Stimulated activated CD4-positive, alpha-beta T cell treated with anti-CD3 and anti-CD28 coated beads, Interleukin-12 subunit alpha, Interleukin-12 subunit beta, amount 100 ng/mL, for 4 hours (primary cell): ENCODE measurements around the gene IL1RAPL2.

ENCODE experiments used
- DNase-seq: peaks from one replicate; pipeline ENCODE4 v3.0.0-alpha.2; 2020

Gene IL1RAPL2

DNA sequence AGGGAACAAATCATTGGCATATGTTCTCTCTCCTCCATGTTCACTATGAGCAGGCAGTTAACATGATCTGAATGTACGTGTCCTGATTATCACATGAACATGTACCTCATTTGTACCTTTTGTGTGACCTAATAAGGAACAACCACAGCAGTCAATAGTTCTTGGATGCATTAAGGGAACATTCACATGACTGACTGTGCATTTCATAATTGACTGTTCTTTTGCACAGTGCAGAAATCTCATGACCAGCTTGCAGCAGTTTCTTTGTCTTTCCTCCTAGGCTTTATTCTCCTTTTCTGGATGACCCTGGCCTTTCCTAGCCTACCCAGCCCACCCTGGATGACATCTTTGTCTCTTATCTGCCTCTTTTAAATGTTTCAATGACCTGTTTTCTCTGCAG lies 711.1 kb downstream of the IL1RAPL2 start:
- no peak for DNase-seq

GRCh38 chrX:105282077-105282476 lies 716.1 kb downstream of the IL1RAPL2 start:
- DNase-seq, result no peak

DNA sequence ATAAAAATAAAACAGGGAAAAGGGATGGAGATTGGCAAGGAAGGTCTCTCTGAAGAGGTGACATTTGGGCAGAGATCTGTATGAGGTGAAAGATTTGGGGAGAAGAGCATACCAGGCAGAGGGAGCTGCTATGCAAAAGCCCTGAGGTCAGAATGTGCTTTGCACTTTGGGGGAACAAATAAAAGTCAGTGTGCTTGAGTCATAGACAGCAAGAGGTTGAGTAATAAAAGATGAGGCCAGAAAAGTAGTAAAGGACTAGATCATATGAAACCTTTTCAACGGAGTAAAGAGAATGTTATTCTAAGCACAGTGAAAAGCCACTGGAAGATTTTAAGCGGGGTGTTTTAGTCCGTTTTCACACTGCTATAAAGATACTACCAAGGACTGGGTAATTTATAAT lies 731.0 kb downstream of the IL1RAPL2 start:
- DNase-seq, result no peak

DNA sequence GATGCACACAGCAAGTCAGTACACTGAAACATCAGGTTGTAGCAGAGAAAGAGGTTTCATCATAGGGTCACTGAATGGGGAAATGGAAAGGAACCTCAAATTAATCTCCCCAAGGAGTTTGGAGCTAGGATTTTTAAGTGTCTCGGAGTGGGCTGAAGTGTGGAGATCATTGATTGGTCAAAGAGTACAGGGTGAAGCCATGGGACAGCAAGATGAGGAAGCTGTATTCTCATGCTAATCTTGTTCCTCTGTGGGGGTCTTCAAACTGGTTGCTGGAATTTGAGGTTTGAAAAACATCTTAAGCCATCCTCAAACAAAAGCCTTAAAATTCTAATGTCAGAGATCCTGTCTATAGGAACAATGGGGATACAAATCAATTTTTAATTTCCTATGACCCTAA lies 733.3 kb downstream of the IL1RAPL2 start:
- DNase-seq, result no peak

GRCh38 chrX:105302246-105302645 lies 736.2 kb downstream of the IL1RAPL2 start:
- no peak for DNase-seq

- no peak for DNase-seq
Observed at GRCh38 chrX:105307762-105308161, 741.8 kb downstream of the IL1RAPL2 start.

DNA sequence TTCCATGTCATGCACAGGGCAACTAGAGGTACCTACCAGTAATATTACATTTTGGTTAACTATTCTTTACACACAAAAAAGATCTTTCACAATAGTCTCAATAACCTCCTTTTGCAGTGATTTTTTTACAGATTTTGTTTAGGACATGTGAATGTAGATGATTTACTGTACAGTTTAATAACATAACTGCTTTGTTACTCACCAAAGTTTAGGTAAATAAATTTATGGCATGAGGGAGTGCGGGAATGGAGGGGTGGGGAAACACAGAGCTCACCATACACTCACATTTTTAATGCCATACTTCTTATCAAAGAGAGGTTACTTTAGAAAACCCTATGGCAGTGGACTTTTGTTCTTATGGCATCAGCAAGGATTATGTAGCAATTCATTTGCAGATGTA lies 747.6 kb downstream of the IL1RAPL2 start:
- DNase-seq, result no peak

GRCh38 chrX:105314458-105314857 lies 748.5 kb downstream of the IL1RAPL2 start:
- no peak for DNase-seq

DNA sequence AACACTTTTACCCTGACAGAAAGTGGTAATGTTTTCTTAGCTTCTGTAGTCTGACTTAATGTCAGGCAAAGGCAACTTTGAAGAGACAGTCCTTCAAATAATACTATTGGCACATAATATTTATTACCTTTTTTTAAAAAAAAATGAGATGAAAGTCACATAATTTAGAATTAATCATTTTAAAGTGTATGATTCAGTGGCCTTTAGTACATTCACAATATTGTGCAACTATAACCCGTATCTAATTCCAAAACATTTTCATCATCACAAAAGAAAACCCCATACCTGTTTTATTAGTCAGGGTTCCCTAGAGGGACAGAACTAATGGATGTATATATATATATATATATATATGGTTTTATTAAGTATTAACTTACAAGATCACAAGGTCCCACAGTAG lies 749.2 kb downstream of the IL1RAPL2 start:
- DNase-seq, result no peak

DNA sequence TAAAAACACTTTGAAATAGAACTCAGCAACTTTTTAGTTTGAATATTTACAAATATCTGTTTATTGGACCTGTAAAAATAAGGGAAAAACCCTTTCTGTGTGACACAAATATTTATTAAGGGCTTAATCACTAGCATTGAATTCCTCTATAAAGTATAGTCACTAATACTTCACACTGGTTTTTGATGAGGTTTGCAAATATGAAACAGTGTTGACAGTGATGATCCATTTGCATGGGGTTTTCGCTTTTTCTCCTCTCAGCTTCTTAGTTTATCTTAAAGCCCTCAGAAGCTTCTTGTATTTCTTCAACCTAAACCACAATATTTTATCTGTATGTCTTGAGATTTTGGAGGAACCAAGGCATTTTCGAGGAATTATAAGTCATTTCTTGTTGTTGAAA lies 751.1 kb downstream of the IL1RAPL2 start:
- DNase-seq, result no peak

- DNase-seq, result no peak
Observed at GRCh38 chrX:105323928-105324327, 757.9 kb downstream of the IL1RAPL2 start.

DNA sequence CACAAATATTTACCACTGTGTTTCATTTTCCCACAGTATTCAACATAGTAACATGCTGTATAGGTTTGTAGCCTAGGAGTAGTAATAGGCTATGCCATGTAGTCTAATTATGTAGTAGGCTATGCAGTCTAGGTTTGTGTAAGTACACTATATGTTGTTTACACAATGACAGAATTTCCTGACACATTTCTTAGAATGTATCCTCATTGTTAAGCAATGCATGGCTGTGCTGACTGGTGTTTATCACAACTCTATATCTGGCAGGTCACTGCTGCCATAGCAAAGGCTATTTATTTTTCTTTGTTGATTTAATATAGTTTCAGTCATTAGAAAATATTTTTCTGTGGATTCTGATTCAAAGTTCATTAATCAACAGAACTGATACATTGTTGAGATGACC lies 762.8 kb downstream of the IL1RAPL2 start:
- DNase-seq, result no peak

- no peak for DNase-seq
Observed at GRCh38 chrX:105331244-105331643, 765.2 kb downstream of the IL1RAPL2 start.

GRCh38 chrX:105347373-105347772 lies 781.4 kb downstream of the IL1RAPL2 start:
- no peak for DNase-seq

- DNase-seq, result no peak
Observed at GRCh38 chrX:105349476-105349875, 783.5 kb downstream of the IL1RAPL2 start.

GRCh38 chrX:105375816-105376215 lies 809.8 kb downstream of the IL1RAPL2 start:
- DNase-seq, result no peak

- DNase-seq, result no peak
Observed at GRCh38 chrX:105424729-105425128, 858.7 kb downstream of the IL1RAPL2 start.

DNA sequence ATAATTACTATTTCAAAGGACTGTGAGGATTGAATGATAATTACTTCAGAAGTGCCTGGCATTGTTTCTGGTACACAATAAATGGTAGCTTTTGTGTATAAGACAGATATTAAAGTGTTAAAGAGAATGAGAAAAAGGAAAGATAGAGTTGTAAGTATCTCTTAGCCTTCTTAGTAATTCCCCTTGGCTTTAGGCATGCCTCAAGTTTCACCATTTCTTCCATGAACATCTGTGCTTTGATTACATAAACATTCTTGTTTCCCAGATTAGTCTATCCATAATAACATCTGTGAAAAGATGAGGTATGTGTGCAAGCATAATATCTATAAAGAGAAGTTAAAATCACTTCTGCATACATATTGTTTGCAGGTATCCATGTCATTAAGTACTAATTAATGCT lies 885.4 kb downstream of the IL1RAPL2 start:
- no peak for DNase-seq

- DNase-seq, result no peak
Observed at GRCh38 chrX:105458846-105459245, 892.8 kb downstream of the IL1RAPL2 start.

GRCh38 chrX:105460376-105460775 lies 894.4 kb downstream of the IL1RAPL2 start:
- no peak for DNase-seq

DNA sequence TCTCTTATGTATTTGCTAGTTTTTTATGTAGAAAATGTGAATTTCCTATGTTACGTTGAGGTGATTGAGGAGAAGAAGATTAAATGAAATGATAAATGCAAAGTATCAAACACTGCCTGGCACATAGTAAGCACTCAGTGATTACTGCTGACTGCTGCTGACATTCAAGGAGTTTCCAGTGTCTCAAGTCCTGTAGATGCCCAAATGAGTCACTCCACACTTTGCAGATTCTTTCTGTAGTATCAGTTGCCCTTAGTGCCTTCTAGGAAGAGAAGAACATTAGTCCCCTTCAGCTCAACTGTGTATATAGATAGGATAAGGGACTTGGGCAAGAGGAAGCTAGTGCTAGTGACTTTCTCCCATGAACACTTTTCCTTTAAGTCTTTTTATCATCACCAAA lies 895.0 kb downstream of the IL1RAPL2 start:
- no peak for DNase-seq

DNA sequence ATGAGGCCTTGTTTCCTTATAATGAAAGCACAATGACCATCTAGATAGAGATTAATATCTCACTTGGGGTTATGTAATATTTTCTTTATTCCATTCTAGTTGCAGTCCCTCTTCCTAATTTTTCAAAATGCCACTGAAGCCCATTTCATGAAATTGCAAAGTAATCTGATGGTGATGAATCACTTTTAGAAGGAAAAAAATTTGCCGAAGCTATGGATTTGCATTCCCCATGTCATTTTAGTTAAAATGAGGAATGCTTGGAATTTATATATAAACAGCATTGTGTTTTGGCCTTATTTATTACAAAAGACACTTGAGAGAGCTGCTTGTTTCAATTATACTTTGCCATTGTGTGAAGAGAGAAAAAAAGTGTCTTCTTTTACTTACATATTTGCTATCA lies 896.2 kb downstream of the IL1RAPL2 start:
- no peak for DNase-seq

DNA sequence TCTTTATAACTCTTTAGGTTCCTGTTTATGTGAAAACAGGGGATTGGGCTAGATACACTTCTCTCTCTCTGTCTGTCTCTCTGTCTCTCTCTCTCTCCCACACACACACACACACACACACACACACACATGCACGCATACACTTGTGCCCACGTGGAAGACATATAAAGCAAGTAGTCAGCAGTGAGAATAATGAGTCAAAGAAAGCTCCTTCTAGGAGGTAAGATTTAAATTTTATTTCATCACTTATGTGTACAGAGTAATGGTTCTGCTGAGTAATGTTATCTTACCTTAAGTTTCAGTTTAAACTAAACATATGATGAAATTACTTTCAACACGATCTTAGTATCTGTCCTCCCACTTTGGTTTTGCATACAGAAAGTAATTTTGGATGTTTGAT lies 897.5 kb downstream of the IL1RAPL2 start:
- no peak for DNase-seq

DNA sequence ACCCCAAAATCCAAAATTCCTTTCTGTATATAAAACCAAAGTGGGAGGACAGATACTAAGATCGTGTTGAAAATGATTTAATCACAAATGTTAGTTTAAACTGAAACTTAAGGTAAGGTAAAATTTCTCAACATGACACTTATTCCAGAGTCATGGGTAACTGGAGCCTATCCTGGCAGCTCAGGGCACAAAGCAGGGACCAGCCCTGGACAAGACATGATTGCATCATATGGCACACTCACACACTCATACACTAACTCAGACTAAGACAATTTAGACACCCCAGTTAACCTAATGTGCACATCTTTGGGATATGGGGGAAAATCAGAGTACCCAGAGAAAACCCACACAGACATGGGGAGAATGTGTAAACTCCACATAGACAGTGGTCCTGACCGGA lies 898.6 kb downstream of the IL1RAPL2 start:
- DNase-seq, result no peak

DNA sequence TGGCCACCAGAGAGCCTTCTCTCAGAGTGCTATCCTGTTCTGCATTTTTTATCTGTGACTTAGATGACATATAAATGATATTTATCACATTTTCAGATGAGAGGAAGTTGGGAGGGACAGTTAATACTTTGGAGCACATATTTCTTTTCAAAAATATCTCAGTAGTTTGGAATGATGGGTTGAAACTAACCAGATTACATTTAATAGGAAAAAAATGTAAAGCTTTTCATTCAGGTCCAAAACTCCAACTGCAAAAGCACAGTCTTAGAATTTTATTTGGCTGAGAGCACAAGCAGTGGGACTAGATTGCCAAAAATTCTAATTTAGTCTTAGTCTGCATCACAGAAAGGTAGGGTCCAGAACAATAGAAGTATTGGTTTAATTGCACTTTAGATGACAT lies 902.7 kb downstream of the IL1RAPL2 start:
- no peak for DNase-seq

GRCh38 chrX:105471597-105471996 lies 905.6 kb downstream of the IL1RAPL2 start:
- DNase-seq, result no peak
